Tibial nerve (tissue), 3 donors: ENCODE measurements around the gene OTOG.

Experiments
- POLR2A ChIP-seq, 2 donors: fragments of 450-650 bp; IDR thresholded peaks; one replicate each; pipeline ENCODE4 v1.6.1; 2017; ENCODE audit warnings: antibody characterized with exemption in 2 of 2, mild to moderate bottlenecking in 2 of 2, moderate library complexity in 2 of 2
- TF ChIP-seq, protein P1 (sequence below), 5 experiments: fragments of 200-600 bp in 3 of 5; fragments of 450-650 bp in 2 of 5; sonication (generic) in 3 of 5; IDR thresholded peaks; one replicate each; pipeline ENCODE4 v1.5.1; 2016 to 2019; ENCODE audit warnings: antibody characterized with exemption in 5 of 5, mild to moderate bottlenecking in 3 of 5, moderate library complexity in 2 of 5

DNA sequence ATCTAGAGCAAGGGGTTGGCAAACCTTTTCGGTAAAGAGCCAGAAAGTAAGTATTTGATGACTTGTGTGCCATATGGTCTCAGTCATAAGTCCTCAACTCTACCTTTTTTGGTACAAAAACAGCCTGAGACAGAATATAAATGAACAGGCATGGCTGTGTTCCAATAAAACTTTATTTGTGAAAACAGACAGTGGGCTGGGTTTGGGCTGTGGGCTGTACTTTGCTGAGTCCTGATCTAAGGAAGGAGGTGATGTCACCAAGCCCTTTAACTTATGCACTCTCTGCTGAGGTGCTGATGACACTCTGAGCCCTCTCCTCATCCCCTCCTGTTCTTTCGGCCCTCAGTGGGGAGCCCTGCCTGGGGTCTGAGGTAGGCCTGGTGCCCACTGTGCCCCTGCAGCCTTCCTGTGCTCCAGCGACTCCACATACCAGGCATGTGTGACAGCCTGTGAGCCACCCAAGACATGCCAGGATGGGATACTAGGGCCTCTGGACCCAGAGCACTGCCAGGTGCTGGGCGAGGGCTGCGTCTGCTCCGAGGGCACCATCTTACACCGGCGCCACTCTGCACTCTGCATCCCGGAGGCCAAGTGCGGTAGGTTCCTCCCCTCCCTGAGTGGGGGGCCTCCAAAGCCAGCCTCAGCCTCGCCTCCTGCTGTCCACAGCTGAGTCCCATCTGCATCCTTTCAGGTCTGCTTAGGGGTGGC lies 86.4 kb downstream of the OTOG start:
- TF ChIP-seq POLR2A (IDR thresholded peaks at IDR 0.05): no peak
- TF ChIP-seq, protein P1, sequence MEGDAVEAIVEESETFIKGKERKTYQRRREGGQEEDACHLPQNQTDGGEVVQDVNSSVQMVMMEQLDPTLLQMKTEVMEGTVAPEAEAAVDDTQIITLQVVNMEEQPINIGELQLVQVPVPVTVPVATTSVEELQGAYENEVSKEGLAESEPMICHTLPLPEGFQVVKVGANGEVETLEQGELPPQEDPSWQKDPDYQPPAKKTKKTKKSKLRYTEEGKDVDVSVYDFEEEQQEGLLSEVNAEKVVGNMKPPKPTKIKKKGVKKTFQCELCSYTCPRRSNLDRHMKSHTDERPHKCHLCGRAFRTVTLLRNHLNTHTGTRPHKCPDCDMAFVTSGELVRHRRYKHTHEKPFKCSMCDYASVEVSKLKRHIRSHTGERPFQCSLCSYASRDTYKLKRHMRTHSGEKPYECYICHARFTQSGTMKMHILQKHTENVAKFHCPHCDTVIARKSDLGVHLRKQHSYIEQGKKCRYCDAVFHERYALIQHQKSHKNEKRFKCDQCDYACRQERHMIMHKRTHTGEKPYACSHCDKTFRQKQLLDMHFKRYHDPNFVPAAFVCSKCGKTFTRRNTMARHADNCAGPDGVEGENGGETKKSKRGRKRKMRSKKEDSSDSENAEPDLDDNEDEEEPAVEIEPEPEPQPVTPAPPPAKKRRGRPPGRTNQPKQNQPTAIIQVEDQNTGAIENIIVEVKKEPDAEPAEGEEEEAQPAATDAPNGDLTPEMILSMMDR (IDR thresholded peaks at IDR 0.05): no peak
